Vagina (tissue), 2 donors: ENCODE data around the gene AADAC. TPM values are rescaled to one million over a fixed set of nuclear protein-coding genes. Genes with fewer than 3 reads are reported as not detected.
"Not testable (repeated sequence)": the region's sequence is repeated elsewhere in the genome, so short reads cannot be mapped to it uniquely, and the experiment has no call there.

Experiments used
- DNase-seq, 2 donors: peaks; one replicate each; pipeline ENCODE4 v3.0.0-alpha.2; 2017; ENCODE audit errors: extremely low spot score in 2 of 2
- H3K27ac ChIP-seq: fragments of 200-600 bp; sonication (generic); one replicate; pipeline ENCODE4 v1.5.1; 2019
- H3K27me3 ChIP-seq: fragments of 200-600 bp; sonication (generic); one replicate; pipeline ENCODE4 v1.5.1; 2019
- H3K36me3 ChIP-seq, 2 donors: fragments of 200-600 bp; sonication (generic); one replicate each; pipeline ENCODE4 v1.5.1; 2017 to 2019
- H3K4me1 ChIP-seq: fragments of 200-600 bp; sonication (generic); one replicate; pipeline ENCODE4 v1.5.1; 2019
- H3K4me3 ChIP-seq, 2 donors: fragments of 200-600 bp; sonication (generic); 1 replicate in 1 of 2; 2 replicates in 1 of 2; pipeline ENCODE4 v1.5.1; 2016 to 2019
- H3K9me3 ChIP-seq: fragments of 200-600 bp; sonication (generic); one replicate; pipeline ENCODE4 v1.5.1; 2019
- CTCF ChIP-seq, 3 experiments: fragments of 450-650 bp in 2 of 3; fragments of 200-600 bp in 1 of 3; sonication (generic) in 1 of 3; IDR thresholded peaks; one replicate each; pipeline ENCODE4 v1.5.1; 2017 to 2019; ENCODE audit warnings: antibody characterized with exemption in 3 of 3, mild to moderate bottlenecking in 2 of 3, moderate library complexity in 2 of 3
- POLR2A ChIP-seq, 2 donors: fragments of 450-650 bp; IDR thresholded peaks; one replicate each; pipeline ENCODE4 v1.6.1; 2017; ENCODE audit warnings: antibody characterized with exemption in 2 of 2, mild to moderate bottlenecking in 2 of 2, moderate library complexity in 2 of 2
- POLR2AphosphoS5 ChIP-seq, 2 donors: sonication (generic); formaldehyde crosslinking; IDR thresholded peaks; one replicate each; pipeline ENCODE4 v1.9.0; 2017; ENCODE audit warnings: antibody characterized with exemption in 2 of 2, mild to moderate bottlenecking in 2 of 2, low read depth in 1 of 2; ENCODE audit not compliant: insufficient read depth in 1 of 2
- intact Hi-C: fragments of 100-400 bp; cut with DNase I; formaldehyde crosslinking; loops from one replicate; pipeline ENCODE4 v1.15.1; 2023
- total RNA-seq: library from RNA; depleted of rRNA; stranded (reverse); fragments of >200 nt; gene quantifications from one replicate; pipeline ENCODE4 v1.2.3, GENCODE V29; 2016

Gene AADAC, protein sequence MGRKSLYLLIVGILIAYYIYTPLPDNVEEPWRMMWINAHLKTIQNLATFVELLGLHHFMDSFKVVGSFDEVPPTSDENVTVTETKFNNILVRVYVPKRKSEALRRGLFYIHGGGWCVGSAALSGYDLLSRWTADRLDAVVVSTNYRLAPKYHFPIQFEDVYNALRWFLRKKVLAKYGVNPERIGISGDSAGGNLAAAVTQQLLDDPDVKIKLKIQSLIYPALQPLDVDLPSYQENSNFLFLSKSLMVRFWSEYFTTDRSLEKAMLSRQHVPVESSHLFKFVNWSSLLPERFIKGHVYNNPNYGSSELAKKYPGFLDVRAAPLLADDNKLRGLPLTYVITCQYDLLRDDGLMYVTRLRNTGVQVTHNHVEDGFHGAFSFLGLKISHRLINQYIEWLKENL
- 2.0 TPM for total RNA-seq

DNA sequence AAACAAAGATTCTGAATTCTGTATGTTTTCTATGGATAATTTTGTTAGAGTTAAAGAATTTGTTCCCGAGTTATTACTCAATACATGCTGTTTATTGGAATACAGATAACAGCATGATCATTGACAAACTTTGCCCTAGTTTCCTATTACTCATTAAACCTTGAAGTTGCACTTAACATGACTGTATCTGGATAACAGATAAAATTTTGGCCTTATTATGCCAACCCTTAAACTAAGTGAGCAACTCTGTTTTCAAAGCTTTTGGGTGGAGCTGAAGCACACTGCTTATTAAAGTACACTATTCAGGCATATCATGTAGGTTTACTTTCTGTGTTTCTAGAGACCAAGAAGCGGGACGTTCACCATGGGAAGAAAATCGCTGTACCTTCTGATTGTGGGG lies at the start of gene AADAC:
Gene AADAC (plus strand): TSS at position 318 of the 400 bp plus-strand sequence. CDS start 47 bp downstream, at position 365.
- DNase-seq, result no peak
- no peaks in the 10 kb centered on the region for H3K27me3 ChIP-seq
- no peaks in the 10 kb centered on the region for H3K36me3 ChIP-seq
- H3K9me3 ChIP-seq, result no peaks in the 10 kb centered on the region
- intact Hi-C loops, result loop anchor here (5.0 kb wide), 1 partner anchor 709 kb away; no protein-coding TSS in a partner anchor
- H3K27ac ChIP-seq, result no peak within 1 kb of the TSS
- no peaks in the 10 kb centered on the region for H3K4me1 ChIP-seq
- H3K4me3 ChIP-seq, result no peak within 1 kb of the TSS
- no peak for TF ChIP-seq POLR2AphosphoS5 (IDR thresholded peaks at IDR 0.05; ENCODE audit: insufficient read depth in 1 of 2, low read depth in 1 of 2)
- no peak for TF ChIP-seq CTCF (IDR thresholded peaks at IDR 0.05)

- H3K27me3 ChIP-seq, H3K9me3 ChIP-seq, H3K4me3 ChIP-seq, H3K4me1 ChIP-seq, intact Hi-C loops, DNase-seq, H3K36me3 ChIP-seq, H3K27ac ChIP-seq: not testable (repeated sequence)
These were observed 49.2 kb upstream of the AADAC start for GRCh38 chr3:151764699-151765098.

DNA sequence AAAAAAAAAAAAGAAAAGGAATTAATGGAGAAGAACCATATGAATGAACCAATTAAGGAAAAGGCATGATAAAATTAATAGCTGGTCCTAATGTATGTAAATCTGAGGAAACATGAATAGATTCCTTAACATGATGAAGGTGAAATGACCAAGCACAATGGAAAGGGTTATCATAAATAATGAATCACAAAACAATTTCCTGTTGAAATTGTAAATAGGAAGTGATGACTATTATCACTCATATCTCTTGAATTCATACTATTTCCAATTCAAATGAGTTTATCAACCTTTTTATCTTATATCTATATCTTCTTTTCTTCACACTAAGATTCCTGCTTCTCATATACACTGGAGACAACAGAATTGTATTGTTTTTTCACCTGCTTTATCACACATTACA lies 48.2 kb upstream of the AADAC start:
- H3K4me1 ChIP-seq, result peaks cover 14% of the 10 kb centered on the region
- H3K27ac ChIP-seq, result no peak overlapping the region
- H3K27me3 ChIP-seq, result no peaks in the 10 kb centered on the region
- no peaks in the 10 kb centered on the region for H3K9me3 ChIP-seq
- no peak for DNase-seq
- TF ChIP-seq POLR2AphosphoS5 (IDR thresholded peaks at IDR 0.05; ENCODE audit: insufficient read depth in 1 of 2, low read depth in 1 of 2), result no peak
- TF ChIP-seq POLR2A (IDR thresholded peaks at IDR 0.05), result no peak
- no peak for TF ChIP-seq CTCF (IDR thresholded peaks at IDR 0.05)
- intact Hi-C loops, result no loop called here
- H3K36me3 ChIP-seq, result no peaks in the 10 kb centered on the region
- no peak overlapping the region for H3K4me3 ChIP-seq

DNA sequence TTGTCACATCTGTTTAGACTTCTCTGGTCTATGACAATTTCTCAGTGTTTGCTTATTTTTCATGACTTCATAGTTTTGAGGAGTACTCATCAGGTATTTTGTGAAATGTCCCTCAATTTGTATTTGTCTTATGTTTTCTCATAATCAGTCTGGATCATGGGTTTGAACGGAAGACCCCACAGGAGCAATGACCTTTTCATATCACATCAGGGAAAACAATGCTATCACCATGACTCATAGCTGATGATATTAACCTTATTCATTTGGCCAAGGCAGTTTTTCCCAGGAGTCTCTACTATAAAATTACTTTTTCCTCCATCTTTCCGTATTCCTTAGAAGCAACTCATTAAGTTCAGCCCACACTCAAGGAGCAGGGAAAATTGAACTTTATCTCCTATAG lies 47.5 kb upstream of the AADAC start:
- no peak overlapping the region for H3K27ac ChIP-seq
- no peaks in the 10 kb centered on the region for H3K9me3 ChIP-seq
- intact Hi-C loops, result no loop called here
- no peaks in the 10 kb centered on the region for H3K36me3 ChIP-seq
- H3K27me3 ChIP-seq, result no peaks in the 10 kb centered on the region
- H3K4me3 ChIP-seq, result no peak overlapping the region
- TF ChIP-seq POLR2A (IDR thresholded peaks at IDR 0.05), result no peak
- TF ChIP-seq POLR2AphosphoS5 (IDR thresholded peaks at IDR 0.05; ENCODE audit: insufficient read depth in 1 of 2, low read depth in 1 of 2), result no peak
- TF ChIP-seq CTCF (IDR thresholded peaks at IDR 0.05), result no peak
- DNase-seq, result no peak
- H3K4me1 ChIP-seq, result peaks cover 22% of the 10 kb centered on the region

- H3K4me3 ChIP-seq, result no peak overlapping the region
- no peaks in the 10 kb centered on the region for H3K27me3 ChIP-seq
- TF ChIP-seq CTCF (IDR thresholded peaks at IDR 0.05) (no peak), POLR2A (IDR thresholded peaks at IDR 0.05) (no peak), POLR2AphosphoS5 (IDR thresholded peaks at IDR 0.05; ENCODE audit: insufficient read depth in 1 of 2, low read depth in 1 of 2) (no peak)
- no peaks in the 10 kb centered on the region for H3K36me3 ChIP-seq
- no peak overlapping the region for H3K27ac ChIP-seq
- intact Hi-C loops, result no loop called here
- no peaks in the 10 kb centered on the region for H3K9me3 ChIP-seq
- DNase-seq, result no peak
- H3K4me1 ChIP-seq, result peaks cover 30% of the 10 kb centered on the region
These were observed 45.5 kb upstream of the AADAC start for GRCh38 chr3:151768393-151768930.
